COLO668 (cell line): Measurements from ENCODE around the gene USB1.

Source experiments
- DNase-seq: peaks from one replicate; lab custom pipeline; 2025; ENCODE audit not compliant: unreplicated experiment; lab: John Stamatoyannopoulos, UW

Gene USB1

GRCh38 chr16:58016840-58017446 lies 15.7 kb downstream of the USB1 start:
- DNase-seq = no peak

GRCh38 chr16:58018803-58019202 lies 17.6 kb downstream of the USB1 start:
- DNase-seq = no peak

- DNase-seq = no peak
Observed at GRCh38 chr16:58019866-58020538, 18.8 kb downstream of the USB1 start.

- peak; percentile 46 for DNase-seq
Observed at GRCh38 chr16:58020628-58021521, 19.7 kb downstream of the USB1 start.

GRCh38 chr16:58021661-58022551 lies 20.7 kb downstream of the USB1 start:
- DNase-seq = no peak

GRCh38 chr16:58022601-58023371 lies 21.6 kb downstream of the USB1 start:
- DNase-seq = peak; percentile 64

- DNase-seq = peak; percentile 75
Observed at GRCh38 chr16:58024486-58025350, 23.5 kb downstream of the USB1 start.

- DNase-seq = peak; percentile 96
Observed at GRCh38 chr16:58025351-58026138, 24.3 kb downstream of the USB1 start, which contains the start of gene MMP15. TSS of gene MMP15 (plus strand) at chr16:58025754. CDS start at chr16:58026351, 597 bp downstream.

GRCh38 chr16:58026139-58026704 lies 25.0 kb downstream of the USB1 start:
- peak; percentile 73 for DNase-seq

GRCh38 chr16:58026705-58027160 lies 25.5 kb downstream of the USB1 start:
- peak; percentile 38 for DNase-seq

GRCh38 chr16:58027161-58027915 lies 26.1 kb downstream of the USB1 start:
- peak; percentile 61 for DNase-seq

- no peak for DNase-seq
Observed at GRCh38 chr16:58027916-58028455, 26.8 kb downstream of the USB1 start.

- DNase-seq = no peak
Observed at GRCh38 chr16:58028541-58029070, 27.4 kb downstream of the USB1 start.

- no peak for DNase-seq
Observed at GRCh38 chr16:58029410-58029809, 28.2 kb downstream of the USB1 start.

GRCh38 chr16:58030136-58030840 lies 29.1 kb downstream of the USB1 start:
- no peak for DNase-seq
